ENCODE measurements around the gene SH3BGRL. TPM values are rescaled to one million over a fixed set of nuclear protein-coding genes. Genes with fewer than 3 reads are reported as not detected.
A peak's percentile ranks its signal among the peaks of the same experiment; 100 is the strongest.

Gene SH3BGRL
- total RNA-seq (2014; rRNA removed; shearing (Covaris generic); ENCODE audit: low replicate concordance): 42.4 and 44.3 TPM in 2 replicates

DNA sequence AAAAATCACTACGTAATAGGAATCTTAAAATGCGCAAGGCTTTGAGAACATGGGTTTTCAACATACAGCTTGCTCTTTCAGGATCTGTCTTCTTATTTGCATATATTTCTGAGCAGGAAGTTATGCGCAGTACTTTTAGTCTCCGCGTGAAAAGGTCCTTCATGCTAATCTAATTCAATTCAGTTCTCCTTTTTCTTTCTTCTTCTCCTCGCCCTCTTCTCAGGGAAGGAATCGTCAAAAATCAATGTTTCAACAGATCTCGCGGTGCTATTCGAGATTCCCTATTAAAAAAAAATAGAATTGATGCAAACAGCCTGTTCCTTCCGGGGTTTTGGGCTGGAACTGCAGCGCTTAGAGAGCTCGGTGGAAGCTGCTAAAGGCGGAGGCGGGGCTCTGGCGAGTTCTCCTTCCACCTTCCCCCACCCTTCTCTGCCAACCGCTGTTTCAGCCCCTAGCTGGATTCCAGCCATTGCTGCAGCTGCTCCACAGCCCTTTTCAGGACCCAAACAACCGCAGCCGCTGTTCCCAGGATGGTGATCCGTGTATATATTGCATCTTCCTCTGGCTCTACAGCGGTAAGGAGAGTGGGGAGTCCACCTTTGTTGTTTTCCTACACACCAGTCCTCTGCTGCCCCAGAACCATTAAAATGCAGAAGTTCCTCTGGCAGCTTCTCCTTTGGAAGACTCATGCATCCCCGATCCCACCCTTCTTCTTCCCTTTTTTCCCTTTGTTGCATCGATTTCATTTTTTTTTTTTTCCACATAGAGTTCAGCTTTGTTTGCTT is at the start of gene SH3BGRL, which contains the start of gene HMGN5:
Gene SH3BGRL (plus strand): TSS at position 432 of the 785 bp plus-strand sequence. CDS start 99 bp downstream, at position 531.
Gene HMGN5 (minus strand): TSS at position 243 of the 785 bp plus-strand sequence. CDS start 80,364 bp downstream, outside the sequence.
- in situ Hi-C loops (cut with HindIII; ENCODE audit: low pct_unique_long_range_greater_than_20kb, low sequenced_read_pairs): no loop called here
- DNase-seq (ENCODE audit: low read depth): peak; percentile 77

DNA sequence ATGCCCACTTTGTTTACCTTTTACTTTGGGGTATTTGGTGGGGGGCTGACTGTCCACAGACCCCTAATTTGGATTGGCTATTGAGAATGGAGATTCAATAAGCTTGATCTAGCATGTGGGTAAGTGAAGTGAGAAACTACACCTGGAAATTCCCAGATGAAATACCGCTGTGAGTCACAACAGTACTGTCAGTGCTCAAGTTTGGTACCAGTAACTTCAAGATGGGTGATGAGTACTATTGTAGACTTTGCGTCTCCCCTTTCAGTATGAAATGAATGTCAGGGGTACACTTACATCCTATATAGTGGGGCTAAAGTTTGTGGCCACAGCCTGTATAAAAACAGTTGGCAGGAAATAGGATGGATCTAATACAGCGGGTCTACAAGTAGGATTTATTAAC is 33.5 kb upstream of the SH3BGRL start:
- DNase-seq (ENCODE audit: low read depth): no peak
- in situ Hi-C loops (cut with HindIII; ENCODE audit: low pct_unique_long_range_greater_than_20kb, low sequenced_read_pairs): no loop called here

GRCh38 chrX:81174286-81174685 is 27.6 kb upstream of the SH3BGRL start:
- in situ Hi-C loops (cut with HindIII; ENCODE audit: low pct_unique_long_range_greater_than_20kb, low sequenced_read_pairs): no loop called here
- DNase-seq (ENCODE audit: low read depth): peak; percentile 1

DNA sequence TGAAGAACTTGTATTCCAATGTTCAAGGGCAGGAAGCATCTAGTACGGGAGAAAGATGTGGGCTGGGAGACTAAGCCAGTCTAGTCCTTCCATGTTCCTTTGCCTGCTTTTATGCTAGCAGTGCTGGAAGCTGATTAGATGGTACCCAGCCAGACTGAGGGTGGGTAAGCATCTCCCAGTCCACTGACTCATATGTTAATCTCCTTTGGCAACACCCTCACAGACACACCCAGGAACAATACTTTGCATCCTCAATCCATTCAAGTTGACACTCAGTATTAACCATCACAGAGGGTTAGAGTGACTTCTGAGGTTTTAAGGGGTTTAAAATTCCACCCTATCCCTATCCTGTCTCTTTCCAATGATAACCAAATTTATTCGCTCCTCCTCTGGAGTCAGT is 6.6 kb upstream of the SH3BGRL start:
- in situ Hi-C loops (cut with HindIII; ENCODE audit: low pct_unique_long_range_greater_than_20kb, low sequenced_read_pairs): no loop called here
- no peak for DNase-seq (ENCODE audit: low read depth)

DNA sequence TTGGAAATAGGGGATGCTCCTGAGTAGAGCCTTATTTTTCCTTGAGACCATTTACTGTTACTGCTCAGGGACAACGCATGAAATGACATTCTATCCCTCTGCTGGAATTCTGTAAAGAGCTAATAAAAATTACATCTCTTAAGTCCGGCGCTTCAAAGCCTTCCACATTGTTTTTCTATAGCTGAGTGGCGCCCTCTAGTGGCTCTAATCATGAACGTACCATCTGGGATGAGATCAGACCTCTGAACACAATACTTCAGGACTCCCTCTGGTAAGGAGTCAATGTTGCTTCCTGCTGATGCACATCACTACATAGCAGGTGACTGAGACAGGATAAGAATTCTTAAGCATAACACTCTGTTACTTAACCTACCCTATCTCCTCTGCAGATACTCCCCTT is 6.2 kb upstream of the SH3BGRL start:
- in situ Hi-C loops (cut with HindIII; ENCODE audit: low pct_unique_long_range_greater_than_20kb, low sequenced_read_pairs): no loop called here
- peak; percentile 27 for DNase-seq (ENCODE audit: low read depth)

GRCh38 chrX:81201071-81201470 is 831 bp upstream of the SH3BGRL start:
- in situ Hi-C loops (cut with HindIII; ENCODE audit: low pct_unique_long_range_greater_than_20kb, low sequenced_read_pairs): no loop called here
- no peak for DNase-seq (ENCODE audit: low read depth)

DNA sequence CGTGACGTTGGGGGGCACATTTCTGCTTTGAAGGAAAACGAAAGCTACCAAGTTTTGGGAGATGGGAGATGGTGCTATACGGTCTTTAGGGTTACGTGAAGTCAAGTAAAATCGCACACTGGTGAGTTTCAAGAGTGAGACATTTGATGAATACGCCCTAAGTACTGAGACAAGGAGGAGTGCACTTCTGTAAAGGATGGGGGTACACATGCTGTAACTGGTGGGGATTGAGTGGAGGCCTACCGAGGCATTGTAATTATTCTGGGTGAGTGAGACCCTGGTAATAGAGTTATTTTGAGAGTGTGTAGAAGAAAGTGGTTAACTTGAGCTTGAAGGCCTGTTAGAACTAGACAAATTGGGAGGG is 536 bp downstream of the SH3BGRL start:
- in situ Hi-C loops (cut with HindIII; ENCODE audit: low pct_unique_long_range_greater_than_20kb, low sequenced_read_pairs): no loop called here
- DNase-seq (ENCODE audit: low read depth): no peak

GRCh38 chrX:81202943-81203342 is 1.0 kb downstream of the SH3BGRL start:
- in situ Hi-C loops (cut with HindIII; ENCODE audit: low pct_unique_long_range_greater_than_20kb, low sequenced_read_pairs): no loop called here
- no peak for DNase-seq (ENCODE audit: low read depth)

- in situ Hi-C loops (cut with HindIII; ENCODE audit: low pct_unique_long_range_greater_than_20kb, low sequenced_read_pairs): no loop called here
- no peak for DNase-seq (ENCODE audit: low read depth)
These were observed 3.6 kb downstream of the SH3BGRL start for GRCh38 chrX:81205551-81205950.

- no peak for DNase-seq (ENCODE audit: low read depth)
- in situ Hi-C loops (cut with HindIII; ENCODE audit: low pct_unique_long_range_greater_than_20kb, low sequenced_read_pairs): no loop called here
These were observed 4.6 kb downstream of the SH3BGRL start for GRCh38 chrX:81206476-81206875.

DNA sequence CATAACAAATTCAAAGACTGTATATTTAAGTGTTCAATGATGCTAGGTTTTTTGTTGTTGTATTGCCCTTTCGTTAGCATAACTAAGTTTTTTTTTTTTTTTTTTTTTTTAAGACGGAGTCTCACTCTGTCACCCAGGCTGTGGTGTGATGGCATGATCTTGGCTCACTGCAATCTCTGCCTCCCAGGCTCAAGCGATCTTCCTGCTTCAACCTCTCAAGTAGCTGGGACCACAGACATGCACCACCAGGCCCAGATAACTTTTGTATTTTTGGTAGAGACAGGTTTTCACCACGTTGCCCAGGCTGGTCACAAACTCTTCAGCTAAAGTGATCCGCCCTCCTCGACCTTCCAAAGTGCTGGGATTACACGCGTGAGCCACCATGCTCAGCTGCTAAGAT is 7.0 kb downstream of the SH3BGRL start:
- in situ Hi-C loops (cut with HindIII; ENCODE audit: low pct_unique_long_range_greater_than_20kb, low sequenced_read_pairs): no loop called here
- DNase-seq (ENCODE audit: low read depth): no peak

DNA sequence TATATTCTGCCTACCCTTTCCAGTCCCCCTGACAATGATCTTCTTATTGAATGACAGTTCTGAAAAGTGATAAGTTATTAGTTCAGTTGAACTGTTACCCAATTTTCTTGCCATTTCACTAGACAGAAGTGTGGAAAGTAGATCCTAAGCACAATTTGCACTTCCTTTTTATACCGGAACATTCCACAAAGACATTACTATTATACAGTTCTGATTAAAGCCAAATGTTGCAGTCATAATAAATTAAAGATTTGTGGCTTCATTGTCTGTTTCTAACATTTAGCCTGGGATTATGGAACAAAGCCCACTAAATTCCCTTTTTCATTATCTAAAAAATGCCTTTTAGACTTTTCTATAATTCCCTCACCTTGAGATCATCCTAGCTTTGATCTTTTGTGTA is 13.8 kb downstream of the SH3BGRL start:
- no peak for DNase-seq (ENCODE audit: low read depth)
- in situ Hi-C loops (cut with HindIII; ENCODE audit: low pct_unique_long_range_greater_than_20kb, low sequenced_read_pairs): no loop called here

DNA sequence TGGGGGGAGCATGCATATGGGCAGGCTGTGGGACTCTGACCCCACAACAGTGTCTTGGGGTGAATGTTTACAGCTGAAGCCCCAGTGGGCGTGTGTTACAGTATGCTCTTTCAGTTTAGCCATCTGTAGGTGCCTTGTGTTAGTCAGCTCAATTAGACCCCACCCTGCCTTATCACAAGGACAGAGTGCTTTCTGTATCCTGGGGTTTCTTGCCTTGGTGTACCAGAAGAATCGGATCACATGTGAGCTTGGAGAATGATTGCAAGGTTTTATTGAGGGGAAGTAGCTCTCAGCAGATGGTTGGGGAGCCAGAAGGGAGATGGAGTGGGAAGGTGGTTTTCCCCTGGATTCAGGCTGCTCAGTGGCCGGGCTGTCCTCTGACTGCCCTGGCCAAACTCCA is 27.3 kb downstream of the SH3BGRL start:
- in situ Hi-C loops (cut with HindIII; ENCODE audit: low pct_unique_long_range_greater_than_20kb, low sequenced_read_pairs): no loop called here
- no peak for DNase-seq (ENCODE audit: low read depth)

DNA sequence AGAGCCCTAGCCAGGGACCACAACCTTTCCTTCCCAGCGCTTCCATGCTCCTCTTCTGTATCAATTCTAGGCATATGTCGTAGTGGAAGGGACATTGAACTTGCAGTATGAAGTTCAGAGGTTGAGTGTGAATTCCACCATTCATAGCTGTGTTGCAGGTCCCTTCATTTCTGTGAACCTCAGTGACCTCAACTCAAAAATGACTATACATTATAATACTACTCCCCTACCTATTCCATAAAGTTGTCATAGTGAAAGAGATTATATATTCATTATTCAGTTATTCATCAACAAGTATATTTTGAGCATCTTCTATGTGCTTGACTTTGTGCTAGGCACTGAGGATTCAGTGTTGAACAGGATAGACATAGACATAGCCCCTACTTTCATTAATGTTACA is 28.0 kb downstream of the SH3BGRL start:
- in situ Hi-C loops (cut with HindIII; ENCODE audit: low pct_unique_long_range_greater_than_20kb, low sequenced_read_pairs): no loop called here
- DNase-seq (ENCODE audit: low read depth): no peak

DNA sequence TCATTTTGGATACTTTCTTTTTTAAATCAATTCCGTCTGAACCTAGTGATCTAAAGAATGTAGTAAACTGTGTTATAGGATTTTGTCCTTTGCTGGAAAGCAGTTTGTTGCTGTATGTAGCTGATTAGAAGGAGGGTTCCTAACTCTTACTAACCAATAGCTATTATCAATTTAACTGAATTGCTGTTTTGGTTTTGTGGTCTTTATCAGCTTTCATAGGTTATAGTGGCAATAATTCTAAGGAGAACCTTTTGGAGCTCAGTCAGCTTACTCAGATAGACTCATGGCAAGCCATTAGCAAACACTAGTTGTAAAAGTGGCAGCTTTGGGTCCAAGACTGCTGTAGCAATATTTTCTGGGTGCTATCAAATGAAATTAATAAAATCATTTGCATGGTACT is 29.6 kb downstream of the SH3BGRL start:
- in situ Hi-C loops (cut with HindIII; ENCODE audit: low pct_unique_long_range_greater_than_20kb, low sequenced_read_pairs): no loop called here
- DNase-seq (ENCODE audit: low read depth): no peak

- in situ Hi-C loops (cut with HindIII; ENCODE audit: low pct_unique_long_range_greater_than_20kb, low sequenced_read_pairs): no loop called here
These were observed 30.3 kb downstream of the SH3BGRL start for GRCh38 chrX:81232218-81232617.

DNA sequence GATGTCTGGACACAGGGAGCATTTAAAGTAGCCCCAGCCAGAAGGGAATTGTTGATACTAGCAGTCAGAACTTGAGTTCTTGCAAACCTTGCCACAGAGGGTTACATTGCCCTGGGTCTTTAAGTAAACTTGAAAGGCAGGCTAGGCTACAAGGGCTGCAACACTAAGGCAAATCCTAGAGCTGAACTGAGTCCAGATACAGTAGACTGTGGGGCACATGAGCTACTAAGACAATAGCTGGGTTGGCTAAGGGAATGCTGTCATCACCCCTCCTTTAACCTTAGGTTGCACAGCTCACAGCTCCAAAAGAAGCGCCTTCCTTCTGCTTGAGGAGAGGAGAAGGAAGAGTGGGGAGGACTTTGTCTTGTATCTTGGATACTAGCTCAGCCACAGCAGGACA is 35.6 kb downstream of the SH3BGRL start:
- in situ Hi-C loops (cut with HindIII; ENCODE audit: low pct_unique_long_range_greater_than_20kb, low sequenced_read_pairs): no loop called here
- no peak for DNase-seq (ENCODE audit: low read depth)

More at GRCh38 chrX:81232218-81232617, 30.3 kb downstream of the SH3BGRL start:
- no peak for DNase-seq (ENCODE audit: low read depth)

GRCh38 chrX:81238166-81238565 is 36.3 kb downstream of the SH3BGRL start:
- no peak for DNase-seq (ENCODE audit: low read depth)
- in situ Hi-C loops (cut with HindIII; ENCODE audit: low pct_unique_long_range_greater_than_20kb, low sequenced_read_pairs): no loop called here

GRCh38 chrX:81240701-81241331 is 38.9 kb downstream of the SH3BGRL start:
- DNase-seq (ENCODE audit: low read depth): no peak
- in situ Hi-C loops (cut with HindIII; ENCODE audit: low pct_unique_long_range_greater_than_20kb, low sequenced_read_pairs): no loop called here

- in situ Hi-C loops (cut with HindIII; ENCODE audit: low pct_unique_long_range_greater_than_20kb, low sequenced_read_pairs): no loop called here
- no peak for DNase-seq (ENCODE audit: low read depth)
These were observed 39.9 kb downstream of the SH3BGRL start for GRCh38 chrX:81241753-81242152.
